HepG2 (cell line): ENCODE results near the gene MMP17. TPM values are rescaled to one million over a fixed set of nuclear protein-coding genes. Genes with fewer than 3 reads are reported as not detected.

Experiments used
- ATAC-seq: fragments of 200-7000 bp; cut with Tn5 transposase; 3 replicates; pipeline ENCODE4 v1.9.1; 2020; ENCODE audit warnings: mild to moderate bottlenecking, moderate library complexity
- BruUV-seq: library from RNA; stranded (reverse); fragments of 400-500 nt; replicated peaks from 2 replicates; lab custom pipeline; 2021; lab: Mats Ljungman, UMichigan
- CTCF ChIA-PET: fragments of 300-600 bp; formaldehyde crosslinking; extraction: SDS; loops from one replicate; lab custom pipeline; 2021; ENCODE audit warnings: low total read pairs, inconsistent platforms, low intra/inter-chr PET ratio; lab: Yijun Ruan, JAX
- POLR2A ChIA-PET: fragments of 350-600 bp; sonication (Branson Sonifier 250); formaldehyde crosslinking; loops from one replicate; lab custom pipeline; 2020; ENCODE audit warnings: antibody characterized with exemption, inconsistent platforms; lab: Yijun Ruan, JAX
- DNase-seq: peaks from one replicate; pipeline ENCODE4 v3.0.0-alpha.2; 2015; ENCODE audit warnings: low spot score
- FAIRE-seq: peaks from 3 replicates; lab custom pipeline; 2011; peaks lifted over from hg19 to GRCh38; lab: Jason Lieb, UNC
- H2AFZ ChIP-seq: one replicate; pipeline ENCODE4 v1.6.1; 2011; ENCODE audit warnings: low read length, inconsistent platforms
- H3K27ac ChIP-seq: fragments of 300-600 bp; 3 replicates; pipeline ENCODE4 v1.8.0; 2011; ENCODE audit warnings: mixed run types, mild to moderate bottlenecking, mixed read lengths, low read length, inconsistent platforms; ENCODE audit not compliant: insufficient read depth; ENCODE audit errors: extremely low read length
- H3K27me3 ChIP-seq, 2 experiments: fragments of 200-600 bp in 1 of 2; 2 replicates in 1 of 2; 3 replicates in 1 of 2; pipeline versions ENCODE4 v1.6.0 to v1.8.0; 2011; ENCODE audit warnings: low read length in 2 of 2, mild to moderate bottlenecking in 2 of 2, moderate library complexity in 2 of 2, inconsistent platforms in 1 of 2; ENCODE audit not compliant: insufficient read depth in 2 of 2, control insufficient read depth in 1 of 2
- H3K36me3 ChIP-seq, 2 experiments: fragments of 200-600 bp in 1 of 2; replicated peaks in 1 of 2; 2 replicates in 1 of 2; 3 replicates in 1 of 2; pipeline versions ENCODE4 v1.5.1 to v1.8.0; 2011; ENCODE audit warnings: low read length in 2 of 2, inconsistent platforms in 1 of 2; ENCODE audit not compliant: insufficient read depth in 2 of 2, control insufficient read depth in 1 of 2
- H3K4me1 ChIP-seq: 2 replicates; pipeline ENCODE4 v1.5.1; 2012; ENCODE audit warnings: low read length, inconsistent platforms; ENCODE audit not compliant: insufficient read depth
- H3K4me2 ChIP-seq: 2 replicates; pipeline ENCODE4 v1.6.0; 2011; ENCODE audit warnings: low read depth, low read length, inconsistent platforms
- H3K4me3 ChIP-seq, 3 experiments: fragments of 200-600 bp in 1 of 3; sonication (generic), shearing (Covaris generic) in 1 of 3; replicated peaks in 1 of 3; 2 replicates each; pipeline ENCODE4 v1.5.1; 2011 to 2016; ENCODE audit warnings: low read length in 3 of 3, inconsistent platforms in 2 of 3, low read depth in 2 of 3, mild to moderate bottlenecking in 2 of 3, control low read depth in 1 of 3, mixed read lengths in 1 of 3; ENCODE audit not compliant: insufficient read depth in 1 of 3
- H3K79me2 ChIP-seq: one replicate; pipeline ENCODE4 v1.6.1; 2011; ENCODE audit warnings: low read length, inconsistent platforms; ENCODE audit not compliant: insufficient read depth
- H3K9ac ChIP-seq: 2 replicates; pipeline ENCODE4 v1.6.0; 2011; ENCODE audit warnings: mild to moderate bottlenecking, low read depth, low read length, inconsistent platforms; ENCODE audit not compliant: insufficient read depth
- H3K9me3 ChIP-seq: 2 replicates; pipeline ENCODE4 v1.5.1; 2012; ENCODE audit warnings: mild to moderate bottlenecking, low read length
- H4K20me1 ChIP-seq: 2 replicates; pipeline ENCODE4 v1.6.0; 2011; ENCODE audit warnings: inconsistent platforms, mild to moderate bottlenecking, low read length, moderate library complexity; ENCODE audit not compliant: insufficient read depth
- GABPA ChIP-seq, 2 experiments: IDR thresholded peaks; 2 replicates each; pipeline ENCODE4 v1.6.1; 2011 to 2016; ENCODE audit warnings: low read depth in 2 of 2, low read length in 1 of 2, missing biosample characterization in 1 of 2, missing genetic modification characterization in 1 of 2
- ZFP36 ChIP-seq: fragments of 150-350 bp; IDR thresholded peaks from 2 replicates; pipeline ENCODE4 v1.6.1; 2018; ENCODE audit warnings: borderline replicate concordance, low read length, low read depth; ENCODE audit not compliant: partially characterized antibody
- ZNF772 ChIP-seq: sonication (generic); formaldehyde crosslinking; IDR thresholded peaks from 2 replicates; pipeline ENCODE4 v1.5.0; 2020; ENCODE audit warnings: mild to moderate bottlenecking, missing genetic modification reagents
- WGBS: methylation state at CpG from one replicate; pipeline ENCODE4 v1.1.6; 2017; ENCODE audit warnings: low lambda C conversion rate; 5-methylcytosine and 5-hydroxymethylcytosine counted together
- in situ Hi-C: cut with HindIII; loops from 2 replicates; pipeline ENCODE4 v1.10.0; 2017; ENCODE audit warnings: low pct_unique_long_range_greater_than_20kb; ENCODE audit not compliant: extremely low pct_ligation_motif_present
- intact Hi-C: fragments of 100-400 bp; cut with micrococcal nuclease; formaldehyde crosslinking; loops from one replicate; pipeline ENCODE4 v1.10.0; 2022; ENCODE audit not compliant: unreplicated experiment
- polyA plus RNA-seq, 8 experiments: library from polyadenylated mRNA; depleted of rRNA in 3 of 8; stranded (reverse) in 7 of 8; unstranded in 1 of 8; fragments of >200 nt; fragmentation: Illumina TruSeq in 4 of 8; extraction: Trizol in 4 of 8; gene quantifications; 2 replicates each; pipeline versions ENCODE4 v1.2.1 to v1.2.3, GENCODE V29; 2011 to 2016; ENCODE audit warnings: low read depth in 4 of 8, missing spikeins in 1 of 8, mixed read lengths in 1 of 8; ENCODE audit not compliant: insufficient read depth in 1 of 8
- total RNA-seq, 5 experiments: library from RNA; depleted of rRNA; stranded (reverse); fragments of >200 nt; fragmentation: Illumina TruSeq; extraction: Trizol; gene quantifications; 2 replicates each; pipeline ENCODE4 v1.2.3, GENCODE V29; 2016; ENCODE audit warnings: low read depth in 1 of 5
- TF ChIP-seq, protein P1 (sequence below): sonication (generic); formaldehyde crosslinking; IDR thresholded peaks from 2 replicates; pipeline ENCODE4 v1.4.0; 2020; ENCODE audit warnings: missing genetic modification reagents

Gene MMP17
- total and polyA plus RNA-seq, 2 of the 13 experiments (the other 11 are each of a cell fraction or from before 2014, with no cell fraction given): 0.55 to 0.80 TPM

DNA sequence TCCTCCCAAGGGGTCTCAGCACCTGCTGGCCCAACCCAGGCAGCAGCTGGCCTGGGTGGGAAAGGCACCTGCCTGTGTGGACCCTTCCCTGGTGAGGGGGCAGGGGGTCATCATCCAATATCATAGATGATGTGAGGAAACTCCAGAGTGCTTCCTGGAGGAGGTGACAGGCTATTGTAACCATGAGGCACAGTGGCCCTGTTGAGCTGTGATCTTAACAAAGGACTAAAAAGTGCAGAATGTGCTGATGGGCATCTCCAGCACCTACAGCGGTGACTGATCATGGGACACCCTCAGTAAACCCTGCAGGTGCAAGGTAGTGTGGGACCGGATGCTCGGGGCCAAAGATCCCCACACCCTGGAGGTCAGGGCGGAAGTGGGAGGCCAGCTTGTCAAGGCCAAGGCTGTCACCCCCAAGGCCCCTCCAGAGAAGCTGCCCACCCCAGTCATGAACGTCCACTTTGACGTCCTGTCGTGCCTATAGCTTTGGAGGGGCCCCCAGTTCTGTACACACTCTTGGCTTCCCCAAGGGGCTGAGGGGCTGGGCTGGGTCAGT, 7.5 kb downstream of the MMP17 start:
- 45% methylated on average over 2 of the region's 7 CpGs for WGBS
- DNase-seq: no peak
- H3K27ac ChIP-seq: no peak overlapping the region
- ATAC-seq: no peak
- CTCF ChIA-PET: interaction anchor here (0.6 to 1.6 kb wide), 2 partner anchors 166 to 720 kb away, joined by 3 to 6 read pairs; no protein-coding TSS in a partner anchor
- H3K4me1 ChIP-seq: peaks cover 40% of the 10 kb centered on the region
- POLR2A ChIA-PET: interaction anchor here (0.9 to 1.8 kb wide), 2 partner anchors 25 to 27 kb away, joined by 3 to 4 read pairs; no protein-coding TSS in a partner anchor
- no peak overlapping the region for H3K9ac ChIP-seq
- intact Hi-C loops: loop anchor here (10.0 kb wide), 4 partner anchors 59 to 731 kb away; partner anchors contain the start of genes PUS1 and ULK1
- no peak overlapping the region for H2AFZ ChIP-seq
- H4K20me1 ChIP-seq: no peaks in the 10 kb centered on the region
- no peaks in the 10 kb centered on the region for H3K36me3 ChIP-seq
- TF ChIP-seq, protein P1, sequence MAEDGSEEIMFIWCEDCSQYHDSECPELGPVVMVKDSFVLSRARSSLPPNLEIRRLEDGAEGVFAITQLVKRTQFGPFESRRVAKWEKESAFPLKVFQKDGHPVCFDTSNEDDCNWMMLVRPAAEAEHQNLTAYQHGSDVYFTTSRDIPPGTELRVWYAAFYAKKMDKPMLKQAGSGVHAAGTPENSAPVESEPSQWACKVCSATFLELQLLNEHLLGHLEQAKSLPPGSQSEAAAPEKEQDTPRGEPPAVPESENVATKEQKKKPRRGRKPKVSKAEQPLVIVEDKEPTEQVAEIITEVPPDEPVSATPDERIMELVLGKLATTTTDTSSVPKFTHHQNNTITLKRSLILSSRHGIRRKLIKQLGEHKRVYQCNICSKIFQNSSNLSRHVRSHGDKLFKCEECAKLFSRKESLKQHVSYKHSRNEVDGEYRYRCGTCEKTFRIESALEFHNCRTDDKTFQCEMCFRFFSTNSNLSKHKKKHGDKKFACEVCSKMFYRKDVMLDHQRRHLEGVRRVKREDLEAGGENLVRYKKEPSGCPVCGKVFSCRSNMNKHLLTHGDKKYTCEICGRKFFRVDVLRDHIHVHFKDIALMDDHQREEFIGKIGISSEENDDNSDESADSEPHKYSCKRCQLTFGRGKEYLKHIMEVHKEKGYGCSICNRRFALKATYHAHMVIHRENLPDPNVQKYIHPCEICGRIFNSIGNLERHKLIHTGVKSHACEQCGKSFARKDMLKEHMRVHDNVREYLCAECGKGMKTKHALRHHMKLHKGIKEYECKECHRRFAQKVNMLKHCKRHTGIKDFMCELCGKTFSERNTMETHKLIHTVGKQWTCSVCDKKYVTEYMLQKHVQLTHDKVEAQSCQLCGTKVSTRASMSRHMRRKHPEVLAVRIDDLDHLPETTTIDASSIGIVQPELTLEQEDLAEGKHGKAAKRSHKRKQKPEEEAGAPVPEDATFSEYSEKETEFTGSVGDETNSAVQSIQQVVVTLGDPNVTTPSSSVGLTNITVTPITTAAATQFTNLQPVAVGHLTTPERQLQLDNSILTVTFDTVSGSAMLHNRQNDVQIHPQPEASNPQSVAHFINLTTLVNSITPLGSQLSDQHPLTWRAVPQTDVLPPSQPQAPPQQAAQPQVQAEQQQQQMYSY (CRISPR knock-in tag): no peak
- TF ChIP-seq ZFP36 (peak; percentile 56), GABPA (IDR thresholded peaks at IDR 0.05; ENCODE audit: low read depth, low read length) (no peak), GABPA (CRISPR knock-in tag; IDR thresholded peaks at IDR 0.05; ENCODE audit: low read depth) (peak; percentile 51), ZNF772 (CRISPR knock-in tag) (0 out of 2 replicates have a peak, but pooled peaks have one; percentile 14)
- TF ChIP-seq, all 625 proteins: peak for 3
- Histone ChIP-seq H3K4me2 (peak overlapping the region; percentile 26; the same call in 1 of the 2 replicates), H3K4me3 (no peak overlapping the region), H3K9me3 (no peaks in the 10 kb centered on the region), H3K27me3 (peaks cover 2 to 20% of the 10 kb centered on the region in 2 experiments), H3K79me2 (no peaks in the 10 kb centered on the region)
- no TSS peak for BruUV-seq
- in situ Hi-C loops: loop anchor here (10.0 to 25.0 kb wide), 2 partner anchors 221 to 723 kb away; no protein-coding TSS in a partner anchor
- FAIRE-seq: no peak
